Measurements from ENCODE around the gene CTF1.

DNA sequence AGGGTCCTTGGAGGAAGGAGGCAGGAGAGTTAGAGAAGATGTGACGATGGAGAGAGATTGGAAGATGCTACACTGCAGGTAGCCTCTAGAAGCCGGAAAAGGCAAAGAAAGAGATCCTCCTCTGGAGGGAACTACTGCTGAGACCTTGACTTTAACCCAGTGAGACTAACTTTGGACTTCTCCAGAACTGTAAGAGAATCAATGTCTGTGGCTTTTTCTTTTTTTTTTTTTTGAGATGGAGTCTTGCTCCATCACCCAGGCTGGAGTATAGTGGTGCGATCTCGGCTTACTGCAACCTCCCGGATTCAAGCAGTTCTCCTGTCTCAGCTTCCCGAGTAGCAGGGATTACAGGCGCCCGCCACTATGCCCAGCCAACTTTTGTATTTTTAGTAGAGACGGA lies 11.2 kb upstream of the CTF1 start:
- no peak for TF ChIP-seq YY1 (IDR thresholded peaks at IDR 0.05; ENCODE audit: insufficient read depth, insufficient read length)
- no peak for TF ChIP-seq ZNF274 (IDR thresholded peaks at IDR 0.05; ENCODE audit: low read depth, low read length)

Data from NT2/D1 (cell line).